OCI-LY7 (cell line): ENCODE data around the gene GPRIN2. TPM values are rescaled to one million over a fixed set of nuclear protein-coding genes. Genes with fewer than 3 reads are reported as not detected.
"Not testable (repeated sequence)": the region's sequence is repeated elsewhere in the genome, so short reads cannot be mapped to it uniquely, and the experiment has no call there.

ENCODE experiments used
- BruUV-seq: library from RNA; stranded (reverse); fragments of 400-500 nt; replicated peaks from 2 replicates; lab custom pipeline; 2021; lab: Mats Ljungman, UMichigan
- CTCF ChIA-PET: fragments of 300-600 bp; sonication (Branson Sonifier 250); formaldehyde crosslinking; loops from one replicate; lab custom pipeline; 2022; ENCODE audit warnings: antibody characterized with exemption; ENCODE audit not compliant: unreplicated experiment; lab: Charles Lee
- POLR2A ChIA-PET: fragments of 300-600 bp; sonication (Branson Sonifier 250); formaldehyde crosslinking; loops from one replicate; lab custom pipeline; 2022; ENCODE audit warnings: antibody characterized with exemption; lab: Charles Lee
- DNase-seq: peaks from one replicate; pipeline ENCODE4 v3.0.0-alpha.2; 2015; ENCODE audit warnings: low spot score
- H2AFZ ChIP-seq: fragments of 200-600 bp; sonication (generic), shearing (Covaris generic); 2 replicates; pipeline ENCODE4 v1.6.1; 2014; ENCODE audit warnings: mild to moderate bottlenecking, antibody characterized with exemption, low read length, moderate library complexity
- H3K27ac ChIP-seq: fragments of 200-600 bp; sonication (generic); 2 replicates; pipeline ENCODE4 v1.5.1; 2014; ENCODE audit warnings: mixed run types, low read depth, mild to moderate bottlenecking, moderate library complexity, low read length, inconsistent platforms; ENCODE audit not compliant: poor library complexity, severe bottlenecking
- H3K36me3 ChIP-seq: fragments of 200-600 bp; sonication (generic); 2 replicates; pipeline ENCODE4 v1.6.1; 2014; ENCODE audit warnings: mild to moderate bottlenecking, antibody characterized with exemption, low read length, moderate library complexity, mixed read lengths; ENCODE audit not compliant: insufficient read depth
- H3K4me1 ChIP-seq: fragments of 200-600 bp; sonication (generic); 2 replicates; pipeline ENCODE4 v1.5.1; 2014; ENCODE audit warnings: mild to moderate bottlenecking, low read length; ENCODE audit not compliant: insufficient read depth, poor library complexity, severe bottlenecking
- H3K4me2 ChIP-seq: fragments of 200-600 bp; sonication (generic); 2 replicates; pipeline ENCODE4 v1.6.1; 2014; ENCODE audit warnings: mild to moderate bottlenecking, low read length
- H3K4me3 ChIP-seq: fragments of 200-600 bp; sonication (generic); 2 replicates; pipeline ENCODE4 v1.5.1; 2014; ENCODE audit warnings: mild to moderate bottlenecking, low read depth, low read length; ENCODE audit not compliant: poor library complexity, severe bottlenecking
- H3K79me2 ChIP-seq: fragments of 200-600 bp; sonication (generic); 2 replicates; pipeline ENCODE4 v1.6.1; 2016; ENCODE audit warnings: low read depth, mild to moderate bottlenecking, low read length, moderate library complexity, mixed read lengths; ENCODE audit not compliant: insufficient read depth
- H3K9me2 ChIP-seq: fragments of 200-600 bp; sonication (generic); 2 replicates; pipeline ENCODE4 v1.6.1; 2016; ENCODE audit warnings: mild to moderate bottlenecking, low read length, mixed read lengths; ENCODE audit not compliant: insufficient read depth
- H3K9me3 ChIP-seq: fragments of 200-600 bp; sonication (generic); 2 replicates; pipeline ENCODE4 v1.6.1; 2014; ENCODE audit warnings: mild to moderate bottlenecking, mixed run types, low read length, mixed read lengths
- H4K20me1 ChIP-seq: fragments of 200-600 bp; sonication (generic); 2 replicates; pipeline ENCODE4 v1.6.1; 2014; ENCODE audit warnings: mild to moderate bottlenecking, antibody characterized with exemption, low read length, moderate library complexity, mixed read lengths; ENCODE audit not compliant: insufficient read depth
- intact Hi-C: fragments of 100-400 bp; cut with micrococcal nuclease; formaldehyde crosslinking; loops from one replicate; pipeline ENCODE4 v1.10.0; 2022; ENCODE audit not compliant: unreplicated experiment
- total RNA-seq, 2 experiments: library from RNA; depleted of rRNA in 1 of 2; stranded (reverse); fragments of >200 nt in 1 of 2; shearing (Covaris generic) in 1 of 2; gene quantifications; 2 replicates each; pipeline ENCODE4 v1.2.3, GENCODE V29; 2014 to 2022

The GPRIN2 gene
- total RNA-seq, 2 experiments from 2014 or later, result not detected

DNA sequence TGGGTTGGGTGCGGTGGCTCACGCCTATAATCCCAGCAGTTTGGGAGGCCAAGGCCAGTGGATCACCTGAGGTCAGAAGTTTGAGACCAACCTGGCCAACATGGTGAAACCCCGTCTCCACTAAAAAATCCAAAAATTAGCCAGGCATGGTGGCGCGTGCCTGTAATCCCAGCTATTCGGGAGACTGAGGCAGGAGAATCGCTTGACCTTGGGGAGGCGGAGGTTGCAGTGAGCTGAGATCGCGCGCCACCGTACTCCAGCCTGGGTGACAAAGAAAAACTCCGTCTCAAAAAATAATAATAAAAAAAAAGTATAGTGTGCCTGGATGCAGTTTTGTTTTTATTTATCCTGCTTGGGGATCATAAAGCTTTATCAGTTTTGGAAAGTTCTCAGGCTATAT, 36.8 kb upstream of the GPRIN2 start:
- H4K20me1 ChIP-seq, result not testable (repeated sequence)

GRCh38 chr10:46591053-46591452, 34.6 kb upstream of the GPRIN2 start:
- intact Hi-C loops, H3K4me1 ChIP-seq, DNase-seq, H3K79me2 ChIP-seq, CTCF ChIA-PET, H3K27ac ChIP-seq, H3K9me2 ChIP-seq, H3K4me3 ChIP-seq, H4K20me1 ChIP-seq, BruUV-seq, H2AFZ ChIP-seq, POLR2A ChIA-PET, H3K4me2 ChIP-seq, H3K36me3 ChIP-seq, H3K9me3 ChIP-seq: not testable (repeated sequence)

More for the DNA sequence above, 36.8 kb upstream of the GPRIN2 start:
- BruUV-seq, H3K4me1 ChIP-seq, H3K9me3 ChIP-seq, POLR2A ChIA-PET, H3K27ac ChIP-seq, H3K36me3 ChIP-seq, H2AFZ ChIP-seq, H3K79me2 ChIP-seq, intact Hi-C loops, CTCF ChIA-PET, H3K9me2 ChIP-seq, DNase-seq, H3K4me3 ChIP-seq, H3K4me2 ChIP-seq: not testable (repeated sequence)

- DNase-seq, H3K79me2 ChIP-seq, H3K9me2 ChIP-seq, POLR2A ChIA-PET, BruUV-seq, H3K4me2 ChIP-seq, H3K4me1 ChIP-seq, H3K4me3 ChIP-seq, intact Hi-C loops, H4K20me1 ChIP-seq, H3K9me3 ChIP-seq, H2AFZ ChIP-seq, CTCF ChIA-PET, H3K27ac ChIP-seq, H3K36me3 ChIP-seq: not testable (repeated sequence)
These were observed 33.1 kb upstream of the GPRIN2 start for GRCh38 chr10:46589589-46589988.

DNA sequence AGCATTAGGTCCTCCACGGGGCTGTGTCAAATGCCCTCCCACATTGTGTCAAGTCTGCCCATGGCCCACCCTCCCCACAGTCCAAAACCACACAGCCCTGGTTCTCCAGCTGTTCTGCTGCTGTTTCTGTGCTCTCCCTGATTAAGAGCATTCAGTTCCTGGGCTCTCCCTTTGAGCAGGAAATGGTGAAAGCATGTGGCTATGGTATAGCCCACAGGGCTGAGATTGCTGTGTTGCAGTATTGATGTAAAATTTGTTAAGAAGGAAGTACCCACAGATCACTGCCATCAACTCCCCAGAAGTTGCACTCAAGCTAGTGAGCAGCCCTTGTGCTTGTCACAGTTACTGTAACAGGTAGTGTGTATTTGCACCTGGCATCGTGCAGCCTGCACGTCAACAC, 31.8 kb upstream of the GPRIN2 start:
- BruUV-seq, intact Hi-C loops, H3K4me2 ChIP-seq, DNase-seq, CTCF ChIA-PET, H3K79me2 ChIP-seq, POLR2A ChIA-PET, H3K36me3 ChIP-seq, H3K9me2 ChIP-seq, H3K4me3 ChIP-seq, H3K9me3 ChIP-seq, H4K20me1 ChIP-seq, H3K27ac ChIP-seq, H3K4me1 ChIP-seq, H2AFZ ChIP-seq: not testable (repeated sequence)

- H3K4me2 ChIP-seq, H2AFZ ChIP-seq, CTCF ChIA-PET, H3K4me3 ChIP-seq, H3K9me3 ChIP-seq, H4K20me1 ChIP-seq, intact Hi-C loops, DNase-seq, H3K27ac ChIP-seq, H3K79me2 ChIP-seq, H3K36me3 ChIP-seq, BruUV-seq, POLR2A ChIA-PET, H3K4me1 ChIP-seq, H3K9me2 ChIP-seq: not testable (repeated sequence)
These were observed 31.1 kb upstream of the GPRIN2 start for GRCh38 chr10:46587546-46587945.

DNA sequence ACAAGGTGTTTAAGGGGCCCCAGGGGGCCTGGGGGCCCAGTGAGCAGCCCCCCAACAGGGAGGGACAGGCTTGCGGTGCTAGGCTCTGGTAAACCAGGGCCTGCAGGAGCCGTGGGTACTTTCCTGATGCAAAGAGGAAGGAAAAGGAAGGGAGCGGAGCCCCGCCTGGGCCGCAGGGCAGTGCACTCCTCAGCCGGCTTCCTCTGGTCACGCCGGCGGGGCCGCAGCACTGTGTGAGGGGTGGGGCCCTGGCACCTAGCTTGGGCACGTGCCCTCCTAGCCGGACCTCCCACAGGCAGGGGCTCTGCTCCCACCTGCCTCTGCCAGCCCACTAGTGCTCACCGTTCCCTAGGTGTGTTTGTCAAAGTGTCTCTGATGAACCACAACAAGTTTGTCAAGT, 28.8 kb upstream of the GPRIN2 start:
- POLR2A ChIA-PET, H3K36me3 ChIP-seq, H3K4me2 ChIP-seq, H3K79me2 ChIP-seq, H2AFZ ChIP-seq, H3K4me3 ChIP-seq, H3K27ac ChIP-seq, intact Hi-C loops, DNase-seq, BruUV-seq, H3K9me3 ChIP-seq, CTCF ChIA-PET, H4K20me1 ChIP-seq, H3K4me1 ChIP-seq, H3K9me2 ChIP-seq: not testable (repeated sequence)

GRCh38 chr10:46584196-46584595, 27.7 kb upstream of the GPRIN2 start:
- intact Hi-C loops, H3K4me3 ChIP-seq, H3K9me3 ChIP-seq, H3K4me1 ChIP-seq, H3K27ac ChIP-seq, H4K20me1 ChIP-seq, BruUV-seq, H2AFZ ChIP-seq, H3K36me3 ChIP-seq, H3K79me2 ChIP-seq, H3K9me2 ChIP-seq, DNase-seq, CTCF ChIA-PET, POLR2A ChIA-PET, H3K4me2 ChIP-seq: not testable (repeated sequence)
